Activated CD8-positive, alpha-beta T cell treated with anti-CD3 and anti-CD28 coated beads, Interleukin-2, amount 10 ng/mL, durations not matched to agents 7 days and 5 days (primary cell): Measurements from ENCODE around the gene CBR1. TPM values are rescaled to one million over a fixed set of nuclear protein-coding genes. Genes with fewer than 3 reads are reported as not detected.
A peak's percentile ranks its signal among the peaks of the same experiment; 100 is the strongest.
"Not testable (repeated sequence)": the region's sequence is repeated elsewhere in the genome, so short reads cannot be mapped to it uniquely, and the experiment has no call there.

ENCODE experiments used
- ATAC-seq: fragments of 150-1000 bp; cut with Tn5 transposase; one replicate; pipeline ENCODE4 v1.10.0; 2021; ENCODE audit warnings: moderate library complexity
- CTCF ChIA-PET: fragments of 350-600 bp; sonication (Branson Sonifier 250); formaldehyde crosslinking; loops from one replicate; lab custom pipeline; 2021; ENCODE audit warnings: antibody characterized with exemption; lab: Charles Lee
- POLR2A ChIA-PET: fragments of 350-600 bp; sonication (Branson Sonifier 250); formaldehyde crosslinking; loops from one replicate; lab custom pipeline; 2021; ENCODE audit warnings: antibody characterized with exemption; lab: Charles Lee
- DNase-seq: peaks from one replicate; pipeline ENCODE4 v3.0.0-alpha.2; 2020
- H3K27ac Mint-ChIP-seq: one replicate; pipeline ENCODE4 v1.8.0; 2021; ENCODE audit warnings: mild to moderate bottlenecking, mixed read lengths
- H3K27me3 Mint-ChIP-seq: one replicate; pipeline ENCODE4 v1.8.0; 2021; ENCODE audit warnings: low read depth, mixed read lengths
- H3K36me3 Mint-ChIP-seq: one replicate; pipeline ENCODE4 v1.8.0; 2021; ENCODE audit warnings: low read depth, mixed read lengths
- H3K4me1 Mint-ChIP-seq: one replicate; pipeline ENCODE4 v1.8.0; 2021; ENCODE audit warnings: low read depth, mixed read lengths
- H3K4me3 Mint-ChIP-seq: one replicate; pipeline ENCODE4 v1.8.0; 2021; ENCODE audit warnings: mild to moderate bottlenecking, mixed read lengths
- H3K9me3 Mint-ChIP-seq: one replicate; pipeline ENCODE4 v1.8.0; 2022; ENCODE audit warnings: mixed read lengths; ENCODE audit not compliant: insufficient read depth
- total RNA-seq, 2 experiments: library from RNA; stranded (reverse); gene quantifications; one replicate each; pipeline ENCODE4 v1.2.3, GENCODE V29; 2021

CBR1 gene
- total RNA-seq, 2 experiments from 2014 or later: 54.1 to 62.3 TPM

- H3K27me3 Mint-ChIP-seq: no peaks in the 10 kb centered on the region
- ATAC-seq: no peak
- no peak for DNase-seq
- H3K36me3 Mint-ChIP-seq: peaks cover 47% of the 10 kb centered on the region
- POLR2A ChIA-PET: interaction anchor here (0.5 to 2.4 kb wide), 4 partner anchors 7 to 1136 kb away, joined by 3 to 32 read pairs (median 7); partner anchors contain the start of gene SETD4
- CTCF ChIA-PET: interaction anchor here (1.1 to 2.1 kb wide), 2 partner anchors 33 to 42 kb away, joined by 3 to 9 read pairs; no protein-coding TSS in a partner anchor
- peak overlapping the region; percentile 90 for H3K4me3 Mint-ChIP-seq
- peak overlapping the region; percentile 17 for H3K27ac Mint-ChIP-seq
- H3K9me3 Mint-ChIP-seq: peaks cover 15% of the 10 kb centered on the region
- peaks cover 43% of the 10 kb centered on the region for H3K4me1 Mint-ChIP-seq
Measured at GRCh38 chr21:36070999-36071398, 1.2 kb downstream of the CBR1 start.

GRCh38 chr21:36072453-36073162 is 2.8 kb downstream of the CBR1 start:
- Mint-ChIP-seq H3K4me1 (peaks cover 50% of the 10 kb centered on the region), H3K27ac (no peak overlapping the region), H3K4me3 (no peak overlapping the region), H3K27me3 (no peaks in the 10 kb centered on the region), H3K9me3 (peaks cover 10% of the 10 kb centered on the region), H3K36me3 (peaks cover 44% of the 10 kb centered on the region)
- no peak for DNase-seq
- CTCF ChIA-PET: no interaction called here
- no peak for ATAC-seq
- POLR2A ChIA-PET: interaction anchor here (1.0 kb wide), 1 partner anchor 247 kb away, joined by 3 read pairs; the partner anchor contains the start of gene MORC3

GRCh38 chr21:36073181-36073580 is 3.4 kb downstream of the CBR1 start:
- H3K4me1 Mint-ChIP-seq: peaks cover 56% of the 10 kb centered on the region
- peaks cover 10% of the 10 kb centered on the region for H3K9me3 Mint-ChIP-seq
- H3K27ac Mint-ChIP-seq: no peak overlapping the region
- CTCF ChIA-PET: no interaction called here
- no peaks in the 10 kb centered on the region for H3K27me3 Mint-ChIP-seq
- DNase-seq (no peak), ATAC-seq (no peak)
- H3K36me3 Mint-ChIP-seq: peaks cover 47% of the 10 kb centered on the region
- H3K4me3 Mint-ChIP-seq: no peak overlapping the region
- POLR2A ChIA-PET: interaction anchor here (1.0 kb wide), 2 partner anchors 13 to 247 kb away, joined by 3 to 4 read pairs; partner anchors contain the start of genes MORC3 and SETD4

- DNase-seq, H3K27me3 Mint-ChIP-seq, H3K4me3 Mint-ChIP-seq, H3K27ac Mint-ChIP-seq, CTCF ChIA-PET, ATAC-seq: not testable (repeated sequence)
- H3K36me3 Mint-ChIP-seq: peaks cover 48% of the 10 kb centered on the region
- H3K9me3 Mint-ChIP-seq: peaks cover 14% of the 10 kb centered on the region
- H3K4me1 Mint-ChIP-seq: peaks cover 61% of the 10 kb centered on the region
- POLR2A ChIA-PET: interaction anchor here (1.0 kb wide), 2 partner anchors 14 to 246 kb away, joined by 3 to 4 read pairs; partner anchors contain the start of genes MORC3 and SETD4
Measured at GRCh38 chr21:36073911-36074310, 4.1 kb downstream of the CBR1 start.

GRCh38 chr21:36075171-36075570 is 5.3 kb downstream of the CBR1 start:
- DNase-seq (no peak), ATAC-seq (no peak)
- Mint-ChIP-seq H3K27ac (no peak overlapping the region), H3K36me3 (peaks cover 47% of the 10 kb centered on the region), H3K4me1 (peaks cover 66% of the 10 kb centered on the region), H3K4me3 (no peak overlapping the region), H3K9me3 (peaks cover 11% of the 10 kb centered on the region), H3K27me3 (no peaks in the 10 kb centered on the region)
- ChIA-PET CTCF (no interaction called here), POLR2A (no interaction called here)

GRCh38 chr21:36075953-36076352 is 6.1 kb downstream of the CBR1 start:
- CTCF ChIA-PET: no interaction called here
- DNase-seq: no peak
- peaks cover 58% of the 10 kb centered on the region for H3K4me1 Mint-ChIP-seq
- peaks cover 39% of the 10 kb centered on the region for H3K36me3 Mint-ChIP-seq
- peak overlapping the region; percentile 40 for H3K27ac Mint-ChIP-seq
- H3K9me3 Mint-ChIP-seq: peaks cover 11% of the 10 kb centered on the region
- no peak for ATAC-seq
- H3K27me3 Mint-ChIP-seq: no peaks in the 10 kb centered on the region
- POLR2A ChIA-PET: interaction anchor here (1.7 kb wide), 1 partner anchor 16 kb away, joined by 7 read pairs; the partner anchor contains the start of gene SETD4
- H3K4me3 Mint-ChIP-seq: no peak overlapping the region

- H3K4me3 Mint-ChIP-seq: no peak overlapping the region
- CTCF ChIA-PET: interaction anchor here (1.1 kb wide), 1 partner anchor 36 kb away, joined by 5 read pairs; no protein-coding TSS in a partner anchor
- POLR2A ChIA-PET: interaction anchor here (1.0 to 1.7 kb wide), 2 partner anchors 17 to 59 kb away, joined by 4 to 7 read pairs; partner anchors contain the start of gene SETD4
- H3K4me1 Mint-ChIP-seq: peaks cover 48% of the 10 kb centered on the region
- H3K9me3 Mint-ChIP-seq: peaks cover 11% of the 10 kb centered on the region
- H3K27me3 Mint-ChIP-seq: no peaks in the 10 kb centered on the region
- no peak for ATAC-seq
- no peak for DNase-seq
- H3K36me3 Mint-ChIP-seq: peaks cover 29% of the 10 kb centered on the region
- no peak overlapping the region for H3K27ac Mint-ChIP-seq
Measured at GRCh38 chr21:36076878-36077655, 7.2 kb downstream of the CBR1 start.

- DNase-seq: no peak
- Mint-ChIP-seq H3K9me3 (peaks cover 11% of the 10 kb centered on the region), H3K4me3 (no peak overlapping the region), H3K36me3 (peaks cover 23% of the 10 kb centered on the region), H3K4me1 (peaks cover 44% of the 10 kb centered on the region), H3K27me3 (no peaks in the 10 kb centered on the region), H3K27ac (peak overlapping the region; percentile 37)
- no peak for ATAC-seq
- ChIA-PET POLR2A (interaction anchor here (0.9 to 1.7 kb wide), 3 partner anchors 8 to 18 kb away, joined by 3 to 7 read pairs (median 6); partner anchors contain the start of genes CBR1 and SETD4), CTCF (interaction anchor here (0.6 to 1.0 kb wide), 2 partner anchors 27 to 35 kb away, joined by 3 to 5 read pairs; no protein-coding TSS in a partner anchor)
Measured at GRCh38 chr21:36077758-36078157, 7.9 kb downstream of the CBR1 start.

- peaks cover 17% of the 10 kb centered on the region for H3K36me3 Mint-ChIP-seq
- H3K27me3 Mint-ChIP-seq: no peaks in the 10 kb centered on the region
- H3K4me3 Mint-ChIP-seq: peak overlapping the region; percentile 73
- H3K4me1 Mint-ChIP-seq: peaks cover 44% of the 10 kb centered on the region
- peaks cover 11% of the 10 kb centered on the region for H3K9me3 Mint-ChIP-seq
- CTCF ChIA-PET: interaction anchor here (0.8 to 1.4 kb wide), 3 partner anchors 9 to 26 kb away, joined by 3 to 8 read pairs (median 4); partner anchors contain the start of gene CBR1
- ATAC-seq (peak; percentile 92), DNase-seq (peak; percentile 62)
- H3K27ac Mint-ChIP-seq: peak overlapping the region; percentile 96
- POLR2A ChIA-PET: no interaction called here
Measured at GRCh38 chr21:36079010-36079649, 9.3 kb downstream of the CBR1 start.

GRCh38 chr21:36079671-36080070 is 9.8 kb downstream of the CBR1 start:
- CTCF ChIA-PET: interaction anchor here (0.9 to 1.4 kb wide), 3 partner anchors 10 to 21 kb away, joined by 4 to 8 read pairs (median 6); partner anchors contain the start of gene CBR1
- H3K9me3 Mint-ChIP-seq: peaks cover 11% of the 10 kb centered on the region
- H3K36me3 Mint-ChIP-seq: peaks cover 17% of the 10 kb centered on the region
- peak overlapping the region; percentile 73 for H3K4me3 Mint-ChIP-seq
- H3K27me3 Mint-ChIP-seq: no peaks in the 10 kb centered on the region
- ATAC-seq (no peak), DNase-seq (no peak)
- H3K27ac Mint-ChIP-seq: peak overlapping the region; percentile 96
- POLR2A ChIA-PET: no interaction called here
- peaks cover 44% of the 10 kb centered on the region for H3K4me1 Mint-ChIP-seq

- Mint-ChIP-seq H3K4me3 (no peak overlapping the region), H3K9me3 (peaks cover 11% of the 10 kb centered on the region), H3K27ac (no peak overlapping the region), H3K4me1 (peaks cover 43% of the 10 kb centered on the region), H3K27me3 (no peaks in the 10 kb centered on the region), H3K36me3 (peaks cover 17% of the 10 kb centered on the region)
- CTCF ChIA-PET: interaction anchor here (0.9 to 1.3 kb wide), 3 partner anchors 20 to 43 kb away, joined by 3 to 6 read pairs (median 4); no protein-coding TSS in a partner anchor
- ATAC-seq (no peak), DNase-seq (no peak)
- POLR2A ChIA-PET: interaction anchor here (0.8 kb wide), 1 partner anchor 20 kb away, joined by 3 read pairs; the partner anchor contains the start of gene SETD4
Measured at GRCh38 chr21:36080386-36080785, 10.6 kb downstream of the CBR1 start.
